Rectal smooth muscle tissue (tissue), 1 donor: Measurements from ENCODE around the gene NUP98.

Experiments
- H3K27ac ChIP-seq: one replicate; pipeline ENCODE4 v1.7.0; 2013; ENCODE audit warnings: low read depth, low read length, inconsistent platforms
- H3K27me3 ChIP-seq: one replicate; pipeline ENCODE4 v1.7.0; 2013; ENCODE audit warnings: low read length; ENCODE audit not compliant: control insufficient read depth, insufficient read depth
- H3K36me3 ChIP-seq: one replicate; pipeline ENCODE4 v1.7.0; 2013; ENCODE audit warnings: low read length; ENCODE audit not compliant: control insufficient read depth, insufficient read depth
- H3K4me1 ChIP-seq: one replicate; pipeline ENCODE4 v1.7.0; 2013; ENCODE audit warnings: low read length; ENCODE audit not compliant: control insufficient read depth, insufficient read depth
- H3K4me3 ChIP-seq: one replicate; pipeline ENCODE4 v1.7.0; 2013; ENCODE audit warnings: low read length
- H3K9ac ChIP-seq: one replicate; pipeline ENCODE4 v1.7.0; 2013; ENCODE audit warnings: low read length

The NUP98 gene

GRCh38 chr11:3703383-3703782 lies 94.0 kb downstream of the NUP98 start:
- H3K4me1 ChIP-seq: no peaks in the 10 kb centered on the region
- no peaks in the 10 kb centered on the region for H3K27me3 ChIP-seq
- no peak overlapping the region for H3K9ac ChIP-seq
- peaks cover 33% of the 10 kb centered on the region for H3K36me3 ChIP-seq
- H3K27ac ChIP-seq: no peak overlapping the region
- H3K4me3 ChIP-seq: no peak overlapping the region

DNA sequence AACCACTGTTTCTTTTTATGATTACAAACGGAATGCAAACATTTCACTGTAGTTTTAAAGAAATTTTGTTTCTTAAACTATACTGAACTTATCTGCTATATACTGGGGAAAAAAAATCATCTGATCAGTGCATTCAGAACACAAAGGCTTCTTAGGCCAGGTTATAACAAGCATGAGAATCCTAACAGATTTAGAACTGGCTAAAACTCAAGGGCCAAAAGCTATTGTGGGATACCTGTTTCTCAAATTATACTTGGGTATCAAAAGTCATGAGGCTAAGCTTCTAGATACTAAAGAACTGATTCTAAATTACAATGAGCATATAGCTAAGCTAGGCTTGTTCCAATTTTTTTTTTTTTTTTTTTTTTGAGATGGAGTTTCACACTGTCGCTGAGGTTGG lies 96.4 kb downstream of the NUP98 start:
- H3K27ac ChIP-seq: no peak overlapping the region
- H3K4me1 ChIP-seq: no peaks in the 10 kb centered on the region
- H3K4me3 ChIP-seq: no peak overlapping the region
- no peaks in the 10 kb centered on the region for H3K27me3 ChIP-seq
- no peak overlapping the region for H3K9ac ChIP-seq
- peaks cover 33% of the 10 kb centered on the region for H3K36me3 ChIP-seq

- no peak overlapping the region for H3K4me3 ChIP-seq
- no peaks in the 10 kb centered on the region for H3K4me1 ChIP-seq
- H3K9ac ChIP-seq: no peak overlapping the region
- no peaks in the 10 kb centered on the region for H3K27me3 ChIP-seq
- no peak overlapping the region for H3K27ac ChIP-seq
- H3K36me3 ChIP-seq: peaks cover 32% of the 10 kb centered on the region
These were observed 96.9 kb downstream of the NUP98 start for GRCh38 chr11:3700410-3700809.

DNA sequence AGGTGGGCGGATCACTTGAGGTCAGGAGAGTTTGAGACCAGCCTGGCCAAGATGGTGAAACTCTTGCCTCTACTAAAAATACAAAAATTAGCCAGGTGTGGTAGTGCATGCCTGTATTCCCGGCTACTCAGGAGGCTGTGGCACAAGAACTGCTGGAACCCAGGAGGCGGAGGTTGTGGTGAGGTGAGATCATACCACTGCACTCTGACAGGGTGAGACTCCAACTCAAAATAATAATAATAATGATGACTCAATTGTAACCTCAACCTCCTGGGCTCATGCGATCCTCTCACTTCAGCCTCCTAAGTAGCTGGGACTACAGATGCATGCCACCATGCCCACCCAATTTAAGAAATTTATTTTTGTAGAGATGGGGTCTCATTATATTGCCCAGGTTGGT lies 110.6 kb downstream of the NUP98 start:
- H3K27ac ChIP-seq: no peak overlapping the region
- no peak overlapping the region for H3K4me3 ChIP-seq
- H3K4me1 ChIP-seq: no peaks in the 10 kb centered on the region
- peaks cover 34% of the 10 kb centered on the region for H3K36me3 ChIP-seq
- no peak overlapping the region for H3K9ac ChIP-seq
- H3K27me3 ChIP-seq: no peaks in the 10 kb centered on the region

DNA sequence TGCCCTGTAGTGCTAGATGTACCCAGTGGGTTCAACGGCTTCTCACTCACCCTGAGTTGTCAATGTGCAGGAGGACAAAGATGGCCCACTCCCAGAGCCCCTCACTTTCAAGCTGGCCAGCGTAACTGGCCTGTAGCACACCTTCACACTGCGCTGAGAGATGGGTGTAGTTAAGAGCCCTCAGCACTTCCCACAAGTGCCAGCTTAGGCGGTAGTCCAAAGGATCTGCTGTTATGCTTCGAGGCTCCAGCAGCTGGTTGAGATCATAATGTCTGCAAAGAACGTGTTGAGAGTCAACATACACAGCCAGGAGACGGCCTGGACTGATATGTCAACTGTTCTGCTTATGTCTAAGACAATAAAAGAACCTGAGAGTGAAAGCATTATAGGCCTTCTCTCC lies 111.4 kb downstream of the NUP98 start:
- Histone ChIP-seq H3K36me3 (peaks cover 37% of the 10 kb centered on the region), H3K27ac (no peak overlapping the region), H3K9ac (no peak overlapping the region), H3K4me3 (no peak overlapping the region), H3K4me1 (no peaks in the 10 kb centered on the region), H3K27me3 (no peaks in the 10 kb centered on the region)

DNA sequence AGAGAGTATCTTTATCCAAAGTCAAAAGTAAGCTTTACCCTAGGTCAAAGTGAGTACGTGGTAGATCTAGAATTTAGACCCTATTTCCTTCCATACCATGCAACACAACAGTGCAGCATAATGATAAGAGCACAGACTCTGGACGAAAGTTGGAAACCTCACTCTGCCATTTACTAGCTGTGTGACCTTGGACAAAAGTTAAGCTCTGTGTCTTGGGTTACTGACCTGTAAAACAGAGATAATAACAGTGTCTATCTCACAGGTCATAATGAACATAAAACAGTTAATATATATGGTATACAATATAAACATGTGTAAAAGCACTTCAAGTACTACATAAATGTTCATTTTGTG lies 112.6 kb downstream of the NUP98 start:
- Histone ChIP-seq H3K4me3 (no peak overlapping the region), H3K27ac (no peak overlapping the region), H3K9ac (no peak overlapping the region), H3K27me3 (no peaks in the 10 kb centered on the region), H3K4me1 (no peaks in the 10 kb centered on the region), H3K36me3 (peaks cover 36% of the 10 kb centered on the region)

- Histone ChIP-seq H3K9ac (no peak overlapping the region), H3K36me3 (peaks cover 35% of the 10 kb centered on the region), H3K4me3 (no peak overlapping the region), H3K27ac (no peak overlapping the region), H3K4me1 (no peaks in the 10 kb centered on the region), H3K27me3 (no peaks in the 10 kb centered on the region)
These were observed 113.1 kb downstream of the NUP98 start for GRCh38 chr11:3684129-3684818.

GRCh38 chr11:3683039-3683438 lies 114.3 kb downstream of the NUP98 start:
- no peak overlapping the region for H3K27ac ChIP-seq
- H3K36me3 ChIP-seq: peaks cover 45% of the 10 kb centered on the region
- no peaks in the 10 kb centered on the region for H3K4me1 ChIP-seq
- no peaks in the 10 kb centered on the region for H3K27me3 ChIP-seq
- no peak overlapping the region for H3K4me3 ChIP-seq
- no peak overlapping the region for H3K9ac ChIP-seq

GRCh38 chr11:3679077-3679476 lies 118.3 kb downstream of the NUP98 start:
- no peak overlapping the region for H3K9ac ChIP-seq
- H3K36me3 ChIP-seq: peaks cover 56% of the 10 kb centered on the region
- H3K27ac ChIP-seq: no peak overlapping the region
- H3K4me1 ChIP-seq: no peaks in the 10 kb centered on the region
- no peak overlapping the region for H3K4me3 ChIP-seq
- H3K27me3 ChIP-seq: no peaks in the 10 kb centered on the region

DNA sequence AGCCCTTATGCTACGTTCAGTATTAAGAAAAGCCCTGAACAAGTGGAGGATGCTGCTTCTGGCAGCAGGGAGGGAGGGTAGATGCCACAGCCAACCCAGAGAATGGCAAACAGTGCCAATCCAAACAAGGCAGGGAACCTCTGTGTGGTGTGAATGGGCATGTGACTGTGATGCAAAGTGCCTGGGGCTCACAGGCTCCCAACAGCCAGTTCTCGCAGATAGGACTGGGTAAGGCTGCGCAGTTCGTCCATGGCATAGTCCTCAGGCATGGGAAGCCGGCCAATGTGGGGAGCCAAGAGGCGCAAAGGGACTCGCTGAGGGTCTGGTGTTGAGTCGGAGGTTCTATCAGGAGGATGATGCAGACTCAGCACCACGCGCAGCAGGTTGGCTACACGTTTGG lies 121.4 kb downstream of the NUP98 start:
- H3K27ac ChIP-seq: no peak overlapping the region
- no peaks in the 10 kb centered on the region for H3K27me3 ChIP-seq
- peaks cover 47% of the 10 kb centered on the region for H3K36me3 ChIP-seq
- no peak overlapping the region for H3K4me3 ChIP-seq
- H3K4me1 ChIP-seq: no peaks in the 10 kb centered on the region
- no peak overlapping the region for H3K9ac ChIP-seq

- Histone ChIP-seq H3K4me3 (no peak overlapping the region), H3K4me1 (no peaks in the 10 kb centered on the region), H3K9ac (no peak overlapping the region), H3K27me3 (no peaks in the 10 kb centered on the region), H3K36me3 (peaks cover 44% of the 10 kb centered on the region), H3K27ac (no peak overlapping the region)
These were observed 123.2 kb downstream of the NUP98 start for GRCh38 chr11:3674189-3674588.

DNA sequence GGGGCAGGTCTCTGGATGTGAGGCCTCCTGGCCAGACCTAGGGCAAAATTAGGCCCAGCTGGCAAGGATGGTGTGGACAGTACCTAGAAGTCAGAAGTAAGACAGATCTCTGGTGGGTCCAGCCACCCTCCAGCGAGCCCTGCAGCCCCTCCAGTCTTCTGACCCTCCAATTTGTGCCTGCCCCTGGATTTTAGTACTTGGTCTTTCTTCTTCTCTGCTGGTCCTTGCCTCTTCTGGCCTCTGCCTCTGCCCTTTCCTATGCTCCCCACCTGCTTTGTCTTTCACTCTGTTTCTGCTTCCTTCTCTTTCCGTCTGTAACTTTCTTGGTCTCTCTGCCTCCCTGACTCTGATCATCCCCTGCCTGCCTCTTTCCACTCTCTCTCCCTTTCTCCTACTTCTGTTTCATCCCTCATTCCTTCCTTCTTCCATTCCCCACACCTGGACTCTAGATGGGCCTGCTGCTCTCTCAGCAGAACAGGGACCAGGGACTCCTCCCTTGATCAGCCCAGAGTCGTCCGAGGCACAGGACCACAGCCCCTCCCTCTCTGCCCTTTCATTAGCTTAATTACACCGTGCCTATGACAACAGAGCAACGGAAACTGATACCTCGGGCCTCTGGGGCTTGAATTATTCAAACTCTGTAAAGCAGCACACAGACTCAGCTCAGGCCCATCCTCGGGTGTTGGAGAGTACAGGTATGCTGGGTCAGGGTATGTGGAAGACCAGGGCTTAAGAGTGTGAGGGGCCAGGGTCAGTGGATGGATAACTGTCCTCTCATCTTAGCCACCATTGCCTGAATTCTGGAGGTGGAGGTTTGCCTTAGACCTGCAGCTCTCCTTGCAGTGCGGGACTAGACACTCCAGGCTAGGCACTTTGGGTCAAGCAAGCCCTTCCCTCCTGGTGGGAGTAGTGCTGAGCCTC lies 125.8 kb downstream of the NUP98 start, which contains the start of gene CHRNA10:
Gene CHRNA10 (minus strand): TSS at position 51 of the 921 bp plus-strand sequence. CDS start 72 bp downstream, outside the sequence.
- H3K4me1 ChIP-seq: no peaks in the 10 kb centered on the region
- no peak within 1 kb of the TSS for H3K4me3 ChIP-seq
- no peak within 1 kb of the TSS for H3K27ac ChIP-seq
- H3K9ac ChIP-seq: no peak within 1 kb of the TSS
- peaks cover 36% of the 10 kb centered on the region for H3K36me3 ChIP-seq
- no peaks in the 10 kb centered on the region for H3K27me3 ChIP-seq
